Measurements from ENCODE around the gene ERC2. TPM values are rescaled to one million over a fixed set of nuclear protein-coding genes. Genes with fewer than 3 reads are reported as not detected.
A peak's percentile ranks its signal among the peaks of the same experiment; 100 is the strongest.

ERC2 gene
- total RNA-seq, 1 donor from 2014 or later = 7.4 TPM

GRCh38 chr3:55622733-55623132 is 845.5 kb downstream of the ERC2 start:
- no peaks in the 10 kb centered on the region for H3K27me3 Mint-ChIP-seq (ENCODE audit: low read depth, unreplicated experiment)
- H3K9ac ChIP-seq (ENCODE audit: low read length) = no peak overlapping the region
- no peaks in the 10 kb centered on the region for H3K27me3 ChIP-seq (ENCODE audit: insufficient read depth, low read length)
- H3K4me2 ChIP-seq (ENCODE audit: low read length) = no peak overlapping the region
- H3K79me2 ChIP-seq (ENCODE audit: insufficient read depth, low read length) = no peaks in the 10 kb centered on the region
- no peak overlapping the region for H3K27ac ChIP-seq (ENCODE audit: low read depth, low read length)
- H3K4me3 ChIP-seq (ENCODE audit: insufficient read depth, low read depth, low read length) = no peak overlapping the region
- FAIRE-seq (no peak), DNase-seq (ENCODE audit: low read depth) (peak; percentile 30)
- H4K20me1 ChIP-seq (ENCODE audit: insufficient read depth, low read length) = no peaks in the 10 kb centered on the region
- TF ChIP-seq, protein P1, sequence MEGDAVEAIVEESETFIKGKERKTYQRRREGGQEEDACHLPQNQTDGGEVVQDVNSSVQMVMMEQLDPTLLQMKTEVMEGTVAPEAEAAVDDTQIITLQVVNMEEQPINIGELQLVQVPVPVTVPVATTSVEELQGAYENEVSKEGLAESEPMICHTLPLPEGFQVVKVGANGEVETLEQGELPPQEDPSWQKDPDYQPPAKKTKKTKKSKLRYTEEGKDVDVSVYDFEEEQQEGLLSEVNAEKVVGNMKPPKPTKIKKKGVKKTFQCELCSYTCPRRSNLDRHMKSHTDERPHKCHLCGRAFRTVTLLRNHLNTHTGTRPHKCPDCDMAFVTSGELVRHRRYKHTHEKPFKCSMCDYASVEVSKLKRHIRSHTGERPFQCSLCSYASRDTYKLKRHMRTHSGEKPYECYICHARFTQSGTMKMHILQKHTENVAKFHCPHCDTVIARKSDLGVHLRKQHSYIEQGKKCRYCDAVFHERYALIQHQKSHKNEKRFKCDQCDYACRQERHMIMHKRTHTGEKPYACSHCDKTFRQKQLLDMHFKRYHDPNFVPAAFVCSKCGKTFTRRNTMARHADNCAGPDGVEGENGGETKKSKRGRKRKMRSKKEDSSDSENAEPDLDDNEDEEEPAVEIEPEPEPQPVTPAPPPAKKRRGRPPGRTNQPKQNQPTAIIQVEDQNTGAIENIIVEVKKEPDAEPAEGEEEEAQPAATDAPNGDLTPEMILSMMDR (IDR thresholded peaks at IDR 0.05; ENCODE audit: insufficient read depth, low read depth, low read length) = no peak
- no peak for TF ChIP-seq EZH2 (IDR thresholded peaks at IDR 0.05; ENCODE audit: insufficient read depth, low read length)
- H3K4me1 ChIP-seq (ENCODE audit: insufficient read depth, low read length) = peaks cover 38% of the 10 kb centered on the region
- H3K9me3 ChIP-seq (ENCODE audit: insufficient read depth, low read depth, low read length) = no peaks in the 10 kb centered on the region
- H3K36me3 Mint-ChIP-seq (ENCODE audit: low read depth, unreplicated experiment) = no peaks in the 10 kb centered on the region
- peaks cover 52% of the 10 kb centered on the region for H3K4me1 Mint-ChIP-seq (ENCODE audit: low read depth, unreplicated experiment)
- H3K9me3 Mint-ChIP-seq (ENCODE audit: unreplicated experiment) = no peaks in the 10 kb centered on the region
- peak overlapping the region; percentile 0 for H3K27ac Mint-ChIP-seq (ENCODE audit: unreplicated experiment)
- H3K4me3 Mint-ChIP-seq (ENCODE audit: unreplicated experiment) = no peak overlapping the region
- no peaks in the 10 kb centered on the region for H3K36me3 ChIP-seq (ENCODE audit: insufficient read depth, low read length)
- H2AFZ ChIP-seq (ENCODE audit: low read depth, low read length) = no peak overlapping the region

GRCh38 chr3:55622116-55622515 is 846.2 kb downstream of the ERC2 start:
- no peaks in the 10 kb centered on the region for H3K36me3 Mint-ChIP-seq (ENCODE audit: low read depth, unreplicated experiment)
- Histone ChIP-seq H3K4me3 (ENCODE audit: insufficient read depth, low read depth, low read length) (no peak overlapping the region), H2AFZ (ENCODE audit: low read depth, low read length) (no peak overlapping the region), H3K79me2 (ENCODE audit: insufficient read depth, low read length) (no peaks in the 10 kb centered on the region), H3K9ac (ENCODE audit: low read length) (no peak overlapping the region), H3K4me1 (ENCODE audit: insufficient read depth, low read length) (peaks cover 38% of the 10 kb centered on the region), H3K36me3 (ENCODE audit: insufficient read depth, low read length) (no peaks in the 10 kb centered on the region), H3K27ac (ENCODE audit: low read depth, low read length) (no peak overlapping the region), H4K20me1 (ENCODE audit: insufficient read depth, low read length) (no peaks in the 10 kb centered on the region), H3K27me3 (ENCODE audit: insufficient read depth, low read length) (no peaks in the 10 kb centered on the region), H3K4me2 (ENCODE audit: low read length) (peak overlapping the region; percentile 14), H3K9me3 (ENCODE audit: insufficient read depth, low read depth, low read length) (no peaks in the 10 kb centered on the region)
- TF ChIP-seq, protein P1 (IDR thresholded peaks at IDR 0.05; ENCODE audit: insufficient read depth, low read depth, low read length) = no peak
- TF ChIP-seq EZH2 (IDR thresholded peaks at IDR 0.05; ENCODE audit: insufficient read depth, low read length) = no peak
- DNase-seq (ENCODE audit: low read depth) (peak; percentile 72), FAIRE-seq (peak; percentile 84)
- no peak overlapping the region for H3K4me3 Mint-ChIP-seq (ENCODE audit: unreplicated experiment)
- no peaks in the 10 kb centered on the region for H3K9me3 Mint-ChIP-seq (ENCODE audit: unreplicated experiment)
- H3K27ac Mint-ChIP-seq (ENCODE audit: unreplicated experiment) = peak overlapping the region; percentile 0
- H3K4me1 Mint-ChIP-seq (ENCODE audit: low read depth, unreplicated experiment) = peaks cover 52% of the 10 kb centered on the region
- H3K27me3 Mint-ChIP-seq (ENCODE audit: low read depth, unreplicated experiment) = no peaks in the 10 kb centered on the region

DNA sequence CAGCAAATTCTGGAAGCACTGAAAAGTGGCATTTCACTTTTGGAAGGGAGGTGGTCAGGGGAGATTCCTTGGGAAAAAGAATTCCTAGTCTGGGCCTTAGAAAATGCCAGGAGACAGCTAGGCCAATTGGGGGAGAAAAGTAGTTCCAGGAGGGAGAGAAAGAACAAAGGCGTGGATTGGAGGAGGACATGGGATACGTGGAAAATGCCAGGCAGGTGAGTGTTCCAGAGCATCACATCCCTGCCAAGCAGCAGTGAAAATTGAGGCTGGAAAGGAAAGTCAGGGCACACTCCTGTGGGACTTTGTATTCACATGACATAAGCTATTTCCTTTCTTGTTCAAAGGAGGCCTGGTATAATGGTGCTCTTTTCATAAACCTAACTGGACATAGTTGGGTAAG is 846.6 kb downstream of the ERC2 start:
- Mint-ChIP-seq H3K4me1 (ENCODE audit: low read depth, unreplicated experiment) (peaks cover 52% of the 10 kb centered on the region), H3K4me3 (ENCODE audit: unreplicated experiment) (no peak overlapping the region), H3K27ac (ENCODE audit: unreplicated experiment) (no peak overlapping the region), H3K27me3 (ENCODE audit: low read depth, unreplicated experiment) (no peaks in the 10 kb centered on the region), H3K36me3 (ENCODE audit: low read depth, unreplicated experiment) (no peaks in the 10 kb centered on the region), H3K9me3 (ENCODE audit: unreplicated experiment) (no peaks in the 10 kb centered on the region)
- DNase-seq (ENCODE audit: low read depth) (no peak), FAIRE-seq (no peak)
- TF ChIP-seq, protein P1 (IDR thresholded peaks at IDR 0.05; ENCODE audit: insufficient read depth, low read depth, low read length) = no peak
- no peak for TF ChIP-seq EZH2 (IDR thresholded peaks at IDR 0.05; ENCODE audit: insufficient read depth, low read length)
- Histone ChIP-seq H3K27me3 (ENCODE audit: insufficient read depth, low read length) (no peaks in the 10 kb centered on the region), H3K9me3 (ENCODE audit: insufficient read depth, low read depth, low read length) (no peaks in the 10 kb centered on the region), H3K4me2 (ENCODE audit: low read length) (peak overlapping the region; percentile 9), H3K4me1 (ENCODE audit: insufficient read depth, low read length) (peaks cover 38% of the 10 kb centered on the region), H3K27ac (ENCODE audit: low read depth, low read length) (no peak overlapping the region), H4K20me1 (ENCODE audit: insufficient read depth, low read length) (no peaks in the 10 kb centered on the region), H3K4me3 (ENCODE audit: insufficient read depth, low read depth, low read length) (no peak overlapping the region), H3K9ac (ENCODE audit: low read length) (no peak overlapping the region), H3K79me2 (ENCODE audit: insufficient read depth, low read length) (no peaks in the 10 kb centered on the region), H2AFZ (ENCODE audit: low read depth, low read length) (no peak overlapping the region), H3K36me3 (ENCODE audit: insufficient read depth, low read length) (no peaks in the 10 kb centered on the region)

Measured in astrocyte (in vitro differentiated cells and primary cell).